ENCODE data around the gene KLHL21.
"Not testable (repeated sequence)": the region's sequence is repeated elsewhere in the genome, so short reads cannot be mapped to it uniquely, and the experiment has no call there.

Gene KLHL21

DNA sequence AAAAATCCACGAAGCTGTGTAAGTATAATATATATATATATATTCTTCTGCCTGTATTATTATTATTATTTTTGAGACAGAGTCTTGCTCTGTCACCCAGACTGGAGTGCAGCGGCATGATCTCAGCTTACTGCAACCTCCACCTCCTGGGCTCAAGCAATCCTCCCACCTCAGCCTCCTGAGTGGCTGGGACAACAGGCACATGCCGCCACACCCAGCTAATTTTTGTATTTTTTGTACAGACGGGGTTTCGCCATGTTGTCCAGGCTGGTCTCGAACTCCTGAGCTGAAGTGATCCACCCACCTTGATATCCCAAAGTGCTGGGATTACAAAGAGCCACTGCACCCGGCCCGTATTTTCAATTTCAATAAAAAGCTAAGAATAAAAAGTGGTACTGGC lies 2.7 kb downstream of the KLHL21 start:
- H3K9me3 Mint-ChIP-seq, H3K27me3 Mint-ChIP-seq: not testable (repeated sequence)
- Mint-ChIP-seq H3K4me1 (ENCODE audit: low read depth) (peaks cover 67% of the 10 kb centered on the region), H3K27ac (peak overlapping the region; percentile 98), H3K36me3 (ENCODE audit: low read depth) (peaks cover 70% of the 10 kb centered on the region), H3K4me3 (peak overlapping the region; percentile 92)
- intact Hi-C loops (cut with micrococcal nuclease), result loop anchor here (5.0 kb wide), 1 partner anchor 48 kb away; the partner anchor contains the start of gene NOL9

DNA sequence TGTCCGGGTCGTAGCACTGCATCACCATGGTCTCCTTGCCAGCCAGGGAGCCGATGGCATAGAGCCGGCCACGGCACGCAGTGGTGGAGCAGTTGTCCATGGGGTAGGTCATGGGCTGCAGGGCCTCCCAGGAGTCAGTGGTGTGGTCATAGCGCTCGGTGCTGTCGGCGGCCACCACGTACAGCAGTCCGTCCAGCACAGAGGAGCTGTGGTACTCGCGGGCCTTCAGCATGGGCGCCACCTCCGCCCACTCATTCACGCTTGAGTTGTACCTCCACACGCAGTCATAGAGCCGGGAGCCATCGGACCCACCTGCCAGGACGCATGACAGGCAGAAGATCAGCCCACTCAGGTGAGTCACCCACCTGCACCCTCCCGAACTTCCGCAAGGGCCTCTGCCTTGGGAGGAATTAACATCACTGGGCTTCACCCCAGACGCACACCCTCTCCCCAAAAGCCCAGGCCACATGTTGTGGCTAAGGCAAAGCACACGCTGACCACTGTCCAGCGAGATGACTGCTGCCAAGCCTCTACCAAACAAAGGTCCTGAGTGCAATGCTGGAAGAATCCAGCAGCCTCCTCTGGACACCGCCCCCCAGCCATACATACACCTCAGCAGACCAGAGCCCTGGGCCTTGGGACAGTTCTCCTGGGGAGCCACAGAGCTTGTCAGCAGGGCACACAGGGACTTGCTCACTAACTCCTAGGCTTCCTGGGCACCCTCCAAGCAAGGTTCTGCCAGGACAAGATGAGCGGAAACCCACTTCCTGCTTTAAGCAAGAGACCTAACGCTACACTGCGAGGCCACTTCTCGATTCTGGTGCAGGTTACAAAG lies 3.3 kb downstream of the KLHL21 start:
- intact Hi-C loops (cut with micrococcal nuclease), result no loop called here
- Mint-ChIP-seq H3K4me3 (peak overlapping the region; percentile 92), H3K27ac (peak overlapping the region; percentile 98), H3K9me3 (no peaks in the 10 kb centered on the region), H3K4me1 (ENCODE audit: low read depth) (peaks cover 74% of the 10 kb centered on the region), H3K36me3 (ENCODE audit: low read depth) (peaks cover 76% of the 10 kb centered on the region), H3K27me3 (no peaks in the 10 kb centered on the region)

GRCh38 chr1:6597777-6598131 lies 4.9 kb downstream of the KLHL21 start:
- Mint-ChIP-seq H3K9me3 (no peaks in the 10 kb centered on the region), H3K4me3 (no peak overlapping the region), H3K36me3 (ENCODE audit: low read depth) (peaks cover 92% of the 10 kb centered on the region), H3K27me3 (no peaks in the 10 kb centered on the region), H3K4me1 (ENCODE audit: low read depth) (peaks cover 79% of the 10 kb centered on the region), H3K27ac (no peak overlapping the region)
- intact Hi-C loops (cut with micrococcal nuclease), result no loop called here

DNA sequence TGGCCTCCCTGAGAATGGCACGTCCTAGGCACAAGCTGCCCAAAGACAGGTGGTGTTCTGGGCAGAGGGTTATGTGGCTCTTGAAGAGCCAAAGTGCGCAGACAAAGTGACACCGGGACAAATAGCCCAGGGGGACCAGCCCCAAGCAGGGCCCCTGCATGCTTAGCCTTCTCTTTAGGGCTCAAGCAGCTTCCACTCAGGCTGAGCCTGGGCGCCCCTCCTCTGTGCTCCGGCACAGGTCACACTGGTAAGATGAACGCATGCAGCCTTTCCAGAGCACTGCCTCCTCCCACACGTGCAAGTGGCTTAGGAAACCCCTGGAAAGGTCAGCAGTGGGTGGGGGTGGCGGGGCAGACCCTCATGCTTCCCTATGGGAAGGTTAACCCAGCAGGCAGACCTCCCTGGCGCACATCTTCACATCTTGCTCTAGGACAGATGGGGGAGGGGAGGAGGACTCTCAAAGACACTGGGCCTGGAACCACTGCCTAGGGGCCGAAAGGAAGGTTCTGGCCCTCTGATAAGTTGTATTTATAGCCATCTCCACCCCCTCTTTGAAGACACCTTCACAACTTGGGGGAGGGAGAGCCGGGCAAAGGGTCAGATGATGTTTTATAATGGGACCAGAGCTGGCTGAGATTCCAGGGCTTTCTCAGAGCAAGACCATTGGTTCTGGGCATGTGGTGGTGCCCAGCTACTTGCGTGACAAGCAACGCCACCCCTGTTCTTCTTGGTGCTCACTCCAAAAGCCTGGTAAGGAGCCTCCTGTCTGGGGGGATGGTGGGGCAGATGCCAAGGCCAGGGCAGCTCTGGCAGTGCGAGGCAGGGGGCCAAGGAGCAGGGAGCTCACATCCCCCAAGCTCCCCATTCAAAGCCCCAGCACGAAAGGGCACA lies 5.5 kb downstream of the KLHL21 start:
- H3K27me3 Mint-ChIP-seq, result no peaks in the 10 kb centered on the region
- H3K36me3 Mint-ChIP-seq (ENCODE audit: low read depth), result peaks cover 95% of the 10 kb centered on the region

GRCh38 chr1:6596351-6596750 lies 6.3 kb downstream of the KLHL21 start:
- no peak overlapping the region for H3K27ac Mint-ChIP-seq
- no peak overlapping the region for H3K4me3 Mint-ChIP-seq
- H3K4me1 Mint-ChIP-seq (ENCODE audit: low read depth), result peaks cover 93% of the 10 kb centered on the region
- H3K27me3 Mint-ChIP-seq, result no peaks in the 10 kb centered on the region
- intact Hi-C loops (cut with micrococcal nuclease), result no loop called here
- H3K36me3 Mint-ChIP-seq (ENCODE audit: low read depth), result peaks cover 95% of the 10 kb centered on the region
- H3K9me3 Mint-ChIP-seq, result no peaks in the 10 kb centered on the region

More for the DNA sequence above, 5.5 kb downstream of the KLHL21 start:
- Mint-ChIP-seq H3K27ac (no peak overlapping the region), H3K4me1 (ENCODE audit: low read depth) (peaks cover 85% of the 10 kb centered on the region), H3K9me3 (no peaks in the 10 kb centered on the region), H3K4me3 (no peak overlapping the region)
- intact Hi-C loops (cut with micrococcal nuclease), result no loop called here

DNA sequence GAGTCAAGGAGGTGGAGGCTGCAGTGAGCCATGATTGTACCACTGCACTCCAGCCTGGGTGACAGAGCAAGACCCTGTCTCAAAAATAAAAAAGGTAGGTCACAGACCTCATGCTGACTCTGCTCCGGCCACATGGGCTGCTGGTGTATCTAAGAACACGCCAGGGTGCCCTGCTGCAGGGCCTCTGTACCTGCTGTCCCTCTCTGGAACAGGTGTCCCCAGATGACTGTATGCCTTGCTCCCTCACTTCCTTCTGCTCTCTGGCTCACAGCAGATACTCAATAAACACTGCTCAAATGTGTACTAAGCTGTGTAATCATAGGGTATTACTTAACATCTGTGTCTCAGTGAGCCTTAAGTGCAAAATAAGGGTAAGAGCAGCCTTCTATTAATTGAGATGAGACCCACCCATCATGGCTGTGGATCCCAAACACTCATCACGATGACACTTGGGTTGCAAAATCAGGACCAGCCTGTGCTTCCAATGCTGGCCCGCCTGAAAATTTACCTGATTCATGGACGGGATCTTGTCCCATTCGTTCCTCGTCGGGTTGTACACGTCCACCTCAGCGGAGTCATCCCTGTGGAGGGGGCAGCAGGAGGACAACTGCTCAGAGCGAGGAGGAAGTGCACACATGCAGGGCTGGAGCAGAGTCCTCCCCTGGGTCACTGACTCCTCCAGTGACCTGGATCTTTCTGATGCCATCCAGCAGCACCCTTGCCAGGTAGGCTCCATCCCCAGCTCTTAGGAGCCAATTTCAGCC lies 7.5 kb downstream of the KLHL21 start:
- Mint-ChIP-seq H3K9me3 (no peaks in the 10 kb centered on the region), H3K27ac (no peak overlapping the region), H3K4me3 (no peak overlapping the region), H3K27me3 (no peaks in the 10 kb centered on the region), H3K36me3 (ENCODE audit: low read depth) (peaks cover 95% of the 10 kb centered on the region), H3K4me1 (ENCODE audit: low read depth) (peaks cover 99% of the 10 kb centered on the region)
- intact Hi-C loops (cut with micrococcal nuclease), result no loop called here

- H3K36me3 Mint-ChIP-seq (ENCODE audit: low read depth), result peaks cover 99% of the 10 kb centered on the region
- H3K27me3 Mint-ChIP-seq, result no peaks in the 10 kb centered on the region
- H3K9me3 Mint-ChIP-seq, result no peaks in the 10 kb centered on the region
- H3K4me3 Mint-ChIP-seq, result no peak overlapping the region
- intact Hi-C loops (cut with micrococcal nuclease), result no loop called here
- H3K4me1 Mint-ChIP-seq (ENCODE audit: low read depth), result peaks cover 100% of the 10 kb centered on the region
- no peak overlapping the region for H3K27ac Mint-ChIP-seq
These were observed 8.9 kb downstream of the KLHL21 start for GRCh38 chr1:6593810-6594209.

DNA sequence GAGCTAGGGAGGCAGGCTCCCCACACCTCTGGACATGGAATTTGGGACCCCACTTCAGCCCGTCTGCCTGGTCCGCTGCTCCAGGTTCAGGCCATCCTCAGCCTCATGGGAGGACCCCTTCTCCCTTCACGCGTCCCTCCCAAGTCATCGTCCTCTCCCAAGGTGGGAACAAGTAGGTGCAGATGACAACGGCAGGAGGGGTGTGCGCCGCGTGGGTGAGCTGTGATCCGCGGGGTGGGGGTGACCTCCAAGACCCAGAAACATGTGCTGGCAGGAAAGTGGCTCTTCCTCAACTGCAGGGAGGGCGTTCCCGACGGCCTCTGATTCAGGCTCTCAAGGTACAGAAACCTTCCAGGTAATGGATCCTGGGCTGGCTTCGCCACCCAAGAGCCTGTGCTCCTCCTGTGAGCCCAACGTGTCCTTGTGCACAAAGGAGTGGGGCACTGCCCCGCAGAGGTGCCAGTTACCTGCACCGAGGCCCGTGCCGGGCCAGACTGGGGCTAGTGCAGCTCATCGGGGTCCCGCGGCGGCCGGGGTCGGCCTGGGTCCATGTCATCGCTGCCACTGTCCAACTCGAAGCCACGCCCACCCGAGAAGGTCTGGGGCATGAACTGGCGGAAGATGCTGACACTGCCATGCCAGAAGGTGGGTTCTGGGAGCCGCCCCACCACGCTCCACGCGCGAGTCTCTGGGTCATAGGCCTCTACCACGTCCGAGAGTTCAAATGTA lies 9.6 kb downstream of the KLHL21 start:
- peaks cover 100% of the 10 kb centered on the region for H3K4me1 Mint-ChIP-seq (ENCODE audit: low read depth)

DNA sequence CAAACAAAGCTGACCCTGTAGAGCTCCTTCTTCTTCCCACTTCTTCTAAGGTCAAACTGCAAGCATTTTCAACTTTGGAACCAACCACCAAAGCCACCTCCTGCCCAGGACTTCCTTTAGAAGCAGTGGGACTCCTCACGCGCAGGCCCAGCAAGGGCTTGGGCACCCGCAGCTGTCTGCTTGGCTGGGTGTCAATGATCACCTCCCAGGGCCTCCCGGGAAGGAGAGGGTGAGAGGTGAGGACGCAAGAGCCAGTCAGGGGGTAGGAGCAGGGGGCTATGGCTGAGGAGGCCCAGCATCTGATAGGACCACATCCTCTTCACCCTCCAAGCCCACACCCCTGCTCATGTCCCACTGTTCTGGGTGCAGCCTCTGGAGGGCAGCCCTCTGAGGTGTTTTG lies 10.2 kb downstream of the KLHL21 start:
- H3K36me3 Mint-ChIP-seq (ENCODE audit: low read depth), result peaks cover 99% of the 10 kb centered on the region
- intact Hi-C loops (cut with micrococcal nuclease), result no loop called here
- no peaks in the 10 kb centered on the region for H3K9me3 Mint-ChIP-seq
- H3K4me1 Mint-ChIP-seq (ENCODE audit: low read depth), result peaks cover 100% of the 10 kb centered on the region
- peak overlapping the region; percentile 54 for H3K27ac Mint-ChIP-seq
- no peak overlapping the region for H3K4me3 Mint-ChIP-seq
- H3K27me3 Mint-ChIP-seq, result no peaks in the 10 kb centered on the region

More for the DNA sequence above, 9.6 kb downstream of the KLHL21 start:
- H3K4me3 Mint-ChIP-seq, result no peak overlapping the region
- no peaks in the 10 kb centered on the region for H3K27me3 Mint-ChIP-seq
- H3K27ac Mint-ChIP-seq, result no peak overlapping the region
- peaks cover 99% of the 10 kb centered on the region for H3K36me3 Mint-ChIP-seq (ENCODE audit: low read depth)
- H3K9me3 Mint-ChIP-seq, result no peaks in the 10 kb centered on the region
- intact Hi-C loops (cut with micrococcal nuclease), result no loop called here

DNA sequence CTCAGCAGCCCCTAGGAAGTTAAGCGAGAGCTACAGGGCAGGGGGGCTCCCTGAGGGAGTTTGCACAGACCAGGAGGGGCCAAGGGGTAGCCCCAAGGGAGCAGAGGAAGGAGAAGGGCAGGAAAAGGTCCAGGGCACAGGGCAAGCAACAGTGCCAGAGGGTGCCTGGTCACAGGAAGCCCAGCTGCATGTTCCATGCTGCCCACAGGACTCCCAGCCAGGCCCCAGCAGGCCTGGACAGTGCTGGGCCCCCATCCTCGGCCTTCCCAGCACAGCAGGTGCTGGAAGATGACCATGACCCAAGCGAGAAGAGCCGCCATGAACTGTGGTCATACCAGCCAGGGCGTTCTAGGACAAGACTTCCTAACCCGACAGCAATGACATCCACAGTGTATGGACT lies 11.0 kb downstream of the KLHL21 start:
- Mint-ChIP-seq H3K4me1 (ENCODE audit: low read depth) (peaks cover 100% of the 10 kb centered on the region), H3K4me3 (peak overlapping the region; percentile 37), H3K9me3 (no peaks in the 10 kb centered on the region), H3K27ac (peak overlapping the region; percentile 54), H3K27me3 (no peaks in the 10 kb centered on the region), H3K36me3 (ENCODE audit: low read depth) (peaks cover 99% of the 10 kb centered on the region)
- intact Hi-C loops (cut with micrococcal nuclease), result no loop called here

- Mint-ChIP-seq H3K27me3 (no peaks in the 10 kb centered on the region), H3K4me1 (ENCODE audit: low read depth) (peaks cover 98% of the 10 kb centered on the region), H3K27ac (peak overlapping the region; percentile 54), H3K36me3 (ENCODE audit: low read depth) (peaks cover 99% of the 10 kb centered on the region), H3K4me3 (peak overlapping the region; percentile 37), H3K9me3 (no peaks in the 10 kb centered on the region)
- intact Hi-C loops (cut with micrococcal nuclease), result no loop called here
These were observed 11.4 kb downstream of the KLHL21 start for GRCh38 chr1:6591222-6591621.

- Mint-ChIP-seq H3K9me3 (no peaks in the 10 kb centered on the region), H3K27me3 (no peaks in the 10 kb centered on the region), H3K27ac (no peak overlapping the region), H3K4me3 (no peak overlapping the region), H3K36me3 (ENCODE audit: low read depth) (peaks cover 99% of the 10 kb centered on the region), H3K4me1 (ENCODE audit: low read depth) (peaks cover 96% of the 10 kb centered on the region)
- intact Hi-C loops (cut with micrococcal nuclease), result no loop called here
These were observed 12.6 kb downstream of the KLHL21 start for GRCh38 chr1:6590046-6590445.

GRCh38 chr1:6588893-6589520 lies 13.7 kb downstream of the KLHL21 start:
- H3K36me3 Mint-ChIP-seq (ENCODE audit: low read depth), result peaks cover 99% of the 10 kb centered on the region
- peak overlapping the region; percentile 4 for H3K4me3 Mint-ChIP-seq
- no peaks in the 10 kb centered on the region for H3K27me3 Mint-ChIP-seq
- peak overlapping the region; percentile 50 for H3K27ac Mint-ChIP-seq
- peaks cover 95% of the 10 kb centered on the region for H3K4me1 Mint-ChIP-seq (ENCODE audit: low read depth)
- intact Hi-C loops (cut with micrococcal nuclease), result no loop called here
- H3K9me3 Mint-ChIP-seq, result no peaks in the 10 kb centered on the region
